Measurements from ENCODE around the gene RNF31. TPM values are rescaled to one million over a fixed set of nuclear protein-coding genes. Genes with fewer than 3 reads are reported as not detected.

Gene RNF31
- total and polyA plus RNA-seq, 7 experiments from 2014 or later: 40.9 to 151 (median 81.4) TPM

- no peak overlapping the region for H3K4me3 ChIP-seq (ENCODE audit: low read length)
- CTCF ChIA-PET: no interaction called here
- H3K27ac ChIP-seq (ENCODE audit: low read depth, low read length): peak overlapping the region; percentile 1
- intact Hi-C loops (cut with micrococcal nuclease): no loop called here
- peak overlapping the region in 9 of 10 donors; percentile 33 to 94 (median 66) for H3K4me3 Mint-ChIP-seq
- no peaks in the 10 kb centered on the region for H3K9me3 ChIP-seq (ENCODE audit: control insufficient read depth in 2 of 3, low read length in 3 of 3)
- H3K27me3 ChIP-seq (ENCODE audit: control insufficient read depth in 2 of 2, insufficient read depth in 2 of 2, low read length in 2 of 2): no peaks in the 10 kb centered on the region
- no peaks in the 10 kb centered on the region for H3K27me3 Mint-ChIP-seq
- peaks cover 9 to 47% (median 37%) of the 10 kb centered on the region in 7 donors for H3K4me1 Mint-ChIP-seq
- H3K9me3 Mint-ChIP-seq: no peaks in the 10 kb centered on the region
- H3K36me3 Mint-ChIP-seq: peaks cover 0 to 39% (median 12%) of the 10 kb centered on the region in 5 donors
- no peak for DNase-seq
- peaks cover 0 to 13% of the 10 kb centered on the region in 2 donors for H3K4me1 ChIP-seq (ENCODE audit: control insufficient read depth in 2 of 2, insufficient read depth in 2 of 2, low read length in 2 of 2)
- peak overlapping the region; percentile 19 to 88 (median 75) for H3K27ac Mint-ChIP-seq
- H3K36me3 ChIP-seq (ENCODE audit: control insufficient read depth in 2 of 3, insufficient read depth in 3 of 3, low read length in 3 of 3): peaks cover 6 to 32% (median 6%) of the 10 kb centered on the region in 3 experiments
- POLR2A ChIA-PET: interaction anchor here (0.7 to 2.4 kb wide), 6 partner anchors 10 to 64 kb away, joined by 3 to 11 read pairs (median 4); partner anchors contain the start of genes DCAF11, IRF9 and NRL
- ATAC-seq: no peak
Observed at GRCh38 chr14:24172871-24173281, 25.6 kb downstream of the RNF31 start.

- H3K4me3 Mint-ChIP-seq: no peak overlapping the region
Observed at GRCh38 chr14:24176599-24176998, 29.3 kb downstream of the RNF31 start.

DNA sequence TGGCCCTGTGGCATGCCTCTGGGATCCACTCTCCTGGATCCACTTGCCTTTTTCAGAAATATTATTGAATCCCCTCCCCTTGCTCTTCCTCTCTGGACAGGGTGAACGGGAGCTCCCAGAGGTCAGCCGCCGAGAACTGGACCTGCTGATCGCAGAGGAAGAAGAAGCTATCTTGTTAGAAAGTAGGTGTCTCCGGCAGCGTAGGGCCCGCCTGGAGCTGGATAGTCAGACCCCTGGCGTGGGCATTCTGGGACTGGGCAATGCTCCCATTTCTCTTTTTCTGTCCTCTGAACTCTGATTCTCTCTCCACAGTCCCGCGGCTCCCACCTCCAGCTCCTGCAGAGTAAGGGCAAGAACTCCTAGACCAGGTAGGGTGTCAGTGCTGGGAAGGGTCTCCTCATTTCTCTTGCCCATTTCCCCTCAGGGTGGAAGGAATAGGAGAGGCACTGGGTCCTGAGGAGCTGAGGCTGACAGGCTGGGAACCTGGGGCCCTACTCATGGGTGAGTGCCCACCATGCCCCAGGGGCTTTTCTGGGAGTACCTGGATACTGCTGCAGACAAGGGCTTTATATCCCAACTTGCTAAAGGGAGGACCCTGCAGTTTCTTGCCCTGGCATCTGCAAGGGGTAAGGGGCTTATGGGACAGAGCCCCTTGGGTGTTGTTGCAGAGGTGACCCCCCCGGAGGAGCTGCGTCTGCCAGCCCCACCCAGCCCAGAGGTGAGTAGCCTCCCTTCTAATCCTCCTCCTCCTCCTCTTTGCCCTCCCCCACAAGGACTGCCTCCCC lies 29.9 kb downstream of the RNF31 start:
- Histone ChIP-seq H3K4me3 (ENCODE audit: low read length) (no peak overlapping the region), H3K36me3 (ENCODE audit: control insufficient read depth in 2 of 3, insufficient read depth in 3 of 3, low read length in 3 of 3) (peaks cover 0 to 63% (median 13%) of the 10 kb centered on the region in 3 experiments), H3K27me3 (ENCODE audit: control insufficient read depth in 2 of 2, insufficient read depth in 2 of 2, low read length in 2 of 2) (no peaks in the 10 kb centered on the region), H3K27ac (ENCODE audit: low read depth, low read length) (no peak overlapping the region), H3K9me3 (ENCODE audit: control insufficient read depth in 2 of 3, low read length in 3 of 3) (no peaks in the 10 kb centered on the region), H3K4me1 (ENCODE audit: control insufficient read depth in 2 of 2, insufficient read depth in 2 of 2, low read length in 2 of 2) (peaks cover 0 to 2% of the 10 kb centered on the region in 2 donors)
- DNase-seq (no peak), ATAC-seq (no peak)
- CTCF ChIA-PET: interaction anchor here (0.5 kb wide), 1 partner anchor 146 kb away, joined by 8 read pairs; no protein-coding TSS in a partner anchor
- intact Hi-C loops (cut with micrococcal nuclease): no loop called here
- POLR2A ChIA-PET: interaction anchor here (0.9 to 1.1 kb wide), 2 partner anchors 11 to 22 kb away, joined by 3 read pairs; partner anchors contain the start of gene IPO4
- Mint-ChIP-seq H3K27me3 (no peaks in the 10 kb centered on the region), H3K36me3 (peaks cover 0 to 39% (median 4%) of the 10 kb centered on the region in 5 donors), H3K4me1 (peaks cover 0 to 21% (median 15%) of the 10 kb centered on the region in 7 donors), H3K9me3 (no peaks in the 10 kb centered on the region), H3K27ac (peak overlapping the region in 3 of 9 donors; percentile 69 to 81 (median 72)), H3K4me3 (no peak overlapping the region)

More at GRCh38 chr14:24176599-24176998, 29.3 kb downstream of the RNF31 start:
- H3K36me3 ChIP-seq (ENCODE audit: control insufficient read depth in 2 of 3, insufficient read depth in 3 of 3, low read length in 3 of 3): peaks cover 0 to 57% (median 13%) of the 10 kb centered on the region in 3 experiments
- Mint-ChIP-seq H3K9me3 (no peaks in the 10 kb centered on the region), H3K27me3 (no peaks in the 10 kb centered on the region), H3K4me1 (peaks cover under 1 to 26% (median 18%) of the 10 kb centered on the region in 7 donors), H3K36me3 (peaks cover 0 to 39% (median 4%) of the 10 kb centered on the region in 5 donors), H3K27ac (peak overlapping the region in 1 of 9 donors; percentile 81)
- no peak overlapping the region for H3K4me3 ChIP-seq (ENCODE audit: low read length)
- peaks cover 0 to 7% of the 10 kb centered on the region in 2 donors for H3K4me1 ChIP-seq (ENCODE audit: control insufficient read depth in 2 of 2, insufficient read depth in 2 of 2, low read length in 2 of 2)
- H3K27ac ChIP-seq (ENCODE audit: low read depth, low read length): no peak overlapping the region
- CTCF ChIA-PET: interaction anchor here (0.5 to 0.7 kb wide), 2 partner anchors 62 to 146 kb away, joined by 4 to 8 read pairs; partner anchors contain the start of gene DCAF11
- POLR2A ChIA-PET: interaction anchor here (0.6 to 1.1 kb wide), 3 partner anchors 12 to 87 kb away, joined by 3 read pairs; partner anchors contain the start of gene IPO4
- no peak for DNase-seq
- no peak for ATAC-seq
- no peaks in the 10 kb centered on the region for H3K27me3 ChIP-seq (ENCODE audit: control insufficient read depth in 2 of 2, insufficient read depth in 2 of 2, low read length in 2 of 2)
- H3K9me3 ChIP-seq (ENCODE audit: control insufficient read depth in 2 of 3, low read length in 3 of 3): no peaks in the 10 kb centered on the region
- intact Hi-C loops (cut with micrococcal nuclease): no loop called here

GRCh38 chr14:24177891-24178290 lies 30.6 kb downstream of the RNF31 start:
- Histone ChIP-seq H3K36me3 (ENCODE audit: control insufficient read depth in 2 of 3, insufficient read depth in 3 of 3, low read length in 3 of 3) (peaks cover 0 to 70% (median 15%) of the 10 kb centered on the region in 3 experiments), H3K4me1 (ENCODE audit: control insufficient read depth in 2 of 2, insufficient read depth in 2 of 2, low read length in 2 of 2) (no peaks in the 10 kb centered on the region), H3K27me3 (ENCODE audit: control insufficient read depth in 2 of 2, insufficient read depth in 2 of 2, low read length in 2 of 2) (no peaks in the 10 kb centered on the region), H3K9me3 (ENCODE audit: control insufficient read depth in 2 of 3, low read length in 3 of 3) (no peaks in the 10 kb centered on the region), H3K27ac (ENCODE audit: low read depth, low read length) (no peak overlapping the region), H3K4me3 (ENCODE audit: low read length) (no peak overlapping the region)
- Mint-ChIP-seq H3K9me3 (peaks cover 0 to 2% (median 0%) of the 10 kb centered on the region in 11 donors), H3K36me3 (peaks cover 0 to 38% (median 4%) of the 10 kb centered on the region in 5 donors), H3K27ac (peak overlapping the region in 1 of 9 donors; percentile 24), H3K4me3 (no peak overlapping the region), H3K4me1 (peaks cover 0 to 20% (median 12%) of the 10 kb centered on the region in 7 donors), H3K27me3 (no peaks in the 10 kb centered on the region)
- intact Hi-C loops (cut with micrococcal nuclease): no loop called here
- ChIA-PET POLR2A (interaction anchor here (2.7 kb wide), 1 partner anchor 11 kb away, joined by 9 read pairs; the partner anchor contains the start of gene IPO4), CTCF (no interaction called here)
- no peak for DNase-seq
- no peak for ATAC-seq

GRCh38 chr14:24178399-24179178 lies 31.3 kb downstream of the RNF31 start:
- H3K36me3 Mint-ChIP-seq: peaks cover 0 to 35% (median 4%) of the 10 kb centered on the region in 5 donors
- Histone ChIP-seq H3K4me1 (ENCODE audit: control insufficient read depth in 2 of 2, insufficient read depth in 2 of 2, low read length in 2 of 2) (no peaks in the 10 kb centered on the region), H3K27me3 (ENCODE audit: control insufficient read depth in 2 of 2, insufficient read depth in 2 of 2, low read length in 2 of 2) (no peaks in the 10 kb centered on the region), H3K4me3 (ENCODE audit: low read length) (no peak overlapping the region), H3K27ac (ENCODE audit: low read depth, low read length) (no peak overlapping the region), H3K9me3 (ENCODE audit: control insufficient read depth in 2 of 3, low read length in 3 of 3) (no peaks in the 10 kb centered on the region), H3K36me3 (ENCODE audit: control insufficient read depth in 2 of 3, insufficient read depth in 3 of 3, low read length in 3 of 3) (peaks cover 0 to 77% (median 20%) of the 10 kb centered on the region in 3 experiments)
- POLR2A ChIA-PET: interaction anchor here (0.6 to 2.7 kb wide), 4 partner anchors 10 to 63 kb away, joined by 3 to 9 read pairs (median 4); partner anchors contain the start of gene IPO4
- no peak overlapping the region for H3K4me3 Mint-ChIP-seq
- no peak for ATAC-seq
- no peaks in the 10 kb centered on the region for H3K27me3 Mint-ChIP-seq
- H3K4me1 Mint-ChIP-seq: peaks cover 0 to 18% (median 5%) of the 10 kb centered on the region in 7 donors
- CTCF ChIA-PET: no interaction called here
- H3K9me3 Mint-ChIP-seq: peaks cover 0 to 2% (median 0%) of the 10 kb centered on the region in 11 donors
- intact Hi-C loops (cut with micrococcal nuclease): no loop called here
- DNase-seq: no peak
- H3K27ac Mint-ChIP-seq: peak overlapping the region in 2 of 9 donors; percentile 32 to 75
